HG03039 (cell line): ENCODE results near the gene HS6ST3.

Source experiments
- ATAC-seq: cut with Tn5 transposase; IDR thresholded peaks from one replicate; pipeline ENCODE4 v1.9.1; 2021; ENCODE audit warnings: mild to moderate bottlenecking, moderate library complexity; ENCODE audit not compliant: unreplicated experiment

The HS6ST3 gene

GRCh38 chr13:96525715-96526114, 435.8 kb downstream of the HS6ST3 start:
- ATAC-seq, result no peak

- no peak for ATAC-seq
These were observed 437.6 kb downstream of the HS6ST3 start for GRCh38 chr13:96527497-96527896.

GRCh38 chr13:96532804-96533203, 442.9 kb downstream of the HS6ST3 start:
- no peak for ATAC-seq

GRCh38 chr13:96533408-96533807, 443.5 kb downstream of the HS6ST3 start:
- ATAC-seq, result no peak

- ATAC-seq, result no peak
These were observed 449.9 kb downstream of the HS6ST3 start for GRCh38 chr13:96539791-96540190.

- no peak for ATAC-seq
These were observed 450.8 kb downstream of the HS6ST3 start for GRCh38 chr13:96540670-96541069.

- no peak for ATAC-seq
These were observed 453.1 kb downstream of the HS6ST3 start for GRCh38 chr13:96542986-96543385.

- ATAC-seq, result no peak
These were observed 455.1 kb downstream of the HS6ST3 start for GRCh38 chr13:96544957-96545356.

GRCh38 chr13:96546463-96546862, 456.6 kb downstream of the HS6ST3 start:
- ATAC-seq, result no peak

GRCh38 chr13:96551546-96551945, 461.6 kb downstream of the HS6ST3 start:
- no peak for ATAC-seq

- ATAC-seq, result no peak
These were observed 462.7 kb downstream of the HS6ST3 start for GRCh38 chr13:96552559-96552958.

- ATAC-seq, result no peak
These were observed 463.9 kb downstream of the HS6ST3 start for GRCh38 chr13:96553796-96554195.

GRCh38 chr13:96573563-96573962, 483.7 kb downstream of the HS6ST3 start:
- no peak for ATAC-seq

GRCh38 chr13:96575423-96576320, 485.8 kb downstream of the HS6ST3 start:
- ATAC-seq, result no peak

GRCh38 chr13:96581741-96582140, 491.8 kb downstream of the HS6ST3 start:
- ATAC-seq, result no peak

GRCh38 chr13:96615252-96615651, 525.3 kb downstream of the HS6ST3 start:
- ATAC-seq, result no peak

- no peak for ATAC-seq
These were observed 527.6 kb downstream of the HS6ST3 start for GRCh38 chr13:96617528-96617927.

GRCh38 chr13:96621634-96622183, 531.8 kb downstream of the HS6ST3 start:
- no peak for ATAC-seq

- ATAC-seq, result no peak
These were observed 539.4 kb downstream of the HS6ST3 start for GRCh38 chr13:96629331-96629730.

GRCh38 chr13:96632536-96633320, 542.8 kb downstream of the HS6ST3 start:
- ATAC-seq, result no peak

- no peak for ATAC-seq
These were observed 546.2 kb downstream of the HS6ST3 start for GRCh38 chr13:96636001-96636709.
